ENCODE results near the gene CGREF1.

CGREF1 gene

DNA sequence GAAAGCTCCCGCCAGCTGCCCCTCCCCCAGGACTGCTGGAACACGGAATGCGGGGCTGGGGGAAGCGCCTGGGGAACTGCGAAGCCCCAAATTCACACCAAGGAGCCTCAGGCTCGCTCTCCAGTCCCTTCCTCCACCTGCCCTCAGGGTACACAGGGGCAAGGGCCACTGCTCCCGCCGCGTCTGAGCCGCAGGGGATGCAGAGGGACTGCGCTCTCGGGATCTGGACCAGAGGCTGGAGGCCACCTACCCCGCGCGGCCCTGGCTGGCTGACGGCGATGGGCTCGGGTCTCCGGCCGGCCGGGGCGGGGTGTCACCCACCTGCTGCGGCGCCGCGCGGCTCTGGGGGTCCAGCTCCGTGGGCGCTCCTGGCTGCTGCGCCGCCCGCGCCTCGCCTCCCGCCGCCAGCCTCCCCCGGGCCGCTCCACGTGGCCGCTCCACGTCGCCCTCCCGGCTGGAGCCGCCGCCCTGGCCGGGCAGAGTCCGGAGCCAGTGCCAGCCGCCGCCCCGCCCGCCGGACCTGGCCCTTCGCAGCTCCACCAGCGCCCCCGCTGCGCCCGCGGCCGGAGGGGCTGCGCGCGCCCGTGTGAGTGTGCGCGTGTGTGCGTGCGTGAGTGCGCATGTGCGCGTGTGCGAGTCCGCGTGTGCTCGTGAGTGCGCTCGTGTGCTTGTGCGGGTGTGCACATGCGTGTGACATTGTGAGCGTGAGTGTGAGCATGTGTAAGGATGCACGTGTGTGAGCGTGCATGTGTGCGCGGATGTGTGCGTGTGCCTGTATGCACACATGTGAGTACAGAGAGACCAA, at the start of gene CGREF1:
TSS of gene CGREF1 (minus strand) at position 604 of the 805 bp plus-strand sequence. CDS start 14,762 bp downstream, outside the sequence.
- FAIRE-seq (no peak), DNase-seq (ENCODE audit: extremely low spot score, insufficient read length, low read depth) (no peak)

DNA sequence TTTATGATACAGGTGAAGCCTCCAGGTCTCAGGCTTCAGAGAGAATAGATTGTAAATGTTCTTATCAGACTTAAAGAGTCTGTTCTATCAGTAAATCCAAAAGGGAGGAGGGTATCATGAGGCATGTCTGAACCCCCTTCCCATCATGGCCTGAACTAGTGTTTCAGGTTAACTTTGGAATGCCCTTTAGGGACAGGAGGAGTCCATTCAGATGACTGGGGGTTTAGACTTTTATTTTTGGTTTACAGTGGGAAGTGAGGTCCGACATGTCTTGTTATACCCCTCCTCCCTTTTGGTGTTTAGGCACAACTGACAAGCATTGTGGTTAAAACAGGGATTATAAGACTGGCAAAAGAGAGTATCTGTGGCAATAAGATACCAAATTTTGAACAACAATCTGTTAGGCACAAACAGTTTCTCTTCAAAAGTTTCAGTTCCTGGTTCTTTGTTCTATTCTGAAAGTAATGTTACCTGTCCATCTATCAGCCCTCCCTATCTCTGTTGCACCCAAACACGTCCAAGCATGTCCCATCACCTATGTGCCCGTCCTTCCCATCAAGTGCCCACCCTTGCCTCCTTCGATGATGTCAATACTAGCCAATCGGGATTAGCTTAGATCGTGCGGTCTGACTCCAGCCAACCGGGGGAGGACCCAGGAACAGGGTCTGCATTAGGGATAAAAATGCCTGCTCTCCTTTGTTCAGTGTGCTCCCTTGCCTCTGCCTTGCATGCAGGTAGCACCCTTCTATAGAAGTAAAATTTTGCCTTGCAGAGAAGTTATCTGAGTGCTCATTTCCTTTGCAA, 46.2 kb upstream of the CGREF1 start:
- FAIRE-seq (peak; percentile 77), DNase-seq (ENCODE audit: extremely low spot score, insufficient read length, low read depth) (no peak)

DNA sequence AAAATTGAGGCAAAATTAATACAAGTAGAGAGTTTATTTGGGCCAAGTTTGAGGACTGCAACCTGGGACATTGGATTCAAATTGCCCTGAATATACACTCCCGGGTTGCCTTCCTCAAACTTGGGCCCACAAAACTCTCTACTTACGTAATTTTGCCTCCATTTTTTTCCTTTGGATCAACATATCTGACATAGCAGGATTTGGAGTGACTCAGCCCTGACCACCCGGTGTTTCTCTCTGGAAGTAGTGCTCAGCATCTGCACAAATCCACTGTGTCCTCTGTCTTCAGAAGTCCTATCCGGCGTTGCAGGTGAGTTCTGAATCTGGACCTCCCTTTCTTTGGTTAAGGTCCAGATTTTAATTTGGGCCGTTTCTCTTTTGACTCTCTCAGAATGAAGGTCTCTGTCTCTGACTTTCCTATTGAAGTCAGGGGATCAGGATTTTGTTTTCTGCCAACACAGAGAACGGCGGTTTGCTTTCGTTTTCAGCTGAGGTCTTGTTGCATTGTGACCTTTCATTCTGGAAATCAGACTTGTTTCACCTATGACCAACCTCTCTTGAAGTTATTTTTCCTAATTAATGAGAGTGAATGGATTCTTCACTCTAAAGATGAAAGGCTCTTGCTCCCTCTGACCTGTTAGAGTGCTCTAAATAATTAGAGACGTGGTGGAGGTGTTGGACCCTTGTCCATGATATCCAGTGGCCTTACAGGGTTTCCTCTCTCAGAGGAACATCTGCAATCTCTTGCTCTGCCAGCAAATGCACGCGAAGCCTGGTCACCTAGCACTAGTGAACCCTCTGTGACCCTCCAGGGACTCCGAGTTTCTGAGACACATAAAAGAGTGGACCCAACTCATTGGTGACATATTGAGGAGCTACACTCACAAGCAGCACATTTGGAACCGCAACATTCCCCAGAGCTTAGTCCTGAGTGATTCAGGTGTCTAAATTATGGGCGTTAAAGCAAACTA, 43.5 kb upstream of the CGREF1 start:
- no peak for DNase-seq (ENCODE audit: extremely low spot score, insufficient read length, low read depth)
- FAIRE-seq: peak; percentile 69

- DNase-seq (ENCODE audit: extremely low spot score, insufficient read length, low read depth) (no peak), FAIRE-seq (no peak)
Observed at GRCh38 chr2:27160191-27160590, 41.3 kb upstream of the CGREF1 start.

- DNase-seq (ENCODE audit: extremely low spot score, insufficient read length, low read depth) (no peak), FAIRE-seq (no peak)
Observed at GRCh38 chr2:27159271-27159670, 40.3 kb upstream of the CGREF1 start.

- FAIRE-seq: no peak
Observed at GRCh38 chr2:27158468-27158867, 39.5 kb upstream of the CGREF1 start.

DNA sequence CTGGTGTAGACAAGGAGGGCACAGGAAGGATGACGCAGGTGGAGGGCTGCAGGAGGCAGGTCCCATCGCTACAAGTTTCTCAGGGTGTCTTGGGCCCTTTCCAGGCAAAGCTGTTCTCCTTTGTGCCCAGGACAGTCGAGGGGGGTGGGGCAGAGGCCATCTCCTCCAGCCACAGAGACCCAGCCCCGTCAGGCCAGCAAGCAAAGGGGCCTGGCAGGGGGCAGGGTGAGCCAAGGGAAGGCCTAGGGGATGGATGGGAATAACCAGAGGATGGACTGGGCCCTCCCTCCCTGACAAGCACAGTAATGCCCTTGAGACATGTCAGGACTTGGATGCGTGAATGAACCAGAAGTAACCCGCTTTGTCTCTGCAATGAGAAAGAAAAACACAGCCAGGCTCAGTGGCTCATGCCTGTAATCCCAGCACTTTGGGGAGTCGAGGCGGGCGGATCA, 36.2 kb upstream of the CGREF1 start:
- DNase-seq (ENCODE audit: extremely low spot score, insufficient read length, low read depth) (no peak), FAIRE-seq (no peak)

More at GRCh38 chr2:27158468-27158867, 39.5 kb upstream of the CGREF1 start:
- no peak for DNase-seq (ENCODE audit: extremely low spot score, insufficient read length, low read depth)

DNA sequence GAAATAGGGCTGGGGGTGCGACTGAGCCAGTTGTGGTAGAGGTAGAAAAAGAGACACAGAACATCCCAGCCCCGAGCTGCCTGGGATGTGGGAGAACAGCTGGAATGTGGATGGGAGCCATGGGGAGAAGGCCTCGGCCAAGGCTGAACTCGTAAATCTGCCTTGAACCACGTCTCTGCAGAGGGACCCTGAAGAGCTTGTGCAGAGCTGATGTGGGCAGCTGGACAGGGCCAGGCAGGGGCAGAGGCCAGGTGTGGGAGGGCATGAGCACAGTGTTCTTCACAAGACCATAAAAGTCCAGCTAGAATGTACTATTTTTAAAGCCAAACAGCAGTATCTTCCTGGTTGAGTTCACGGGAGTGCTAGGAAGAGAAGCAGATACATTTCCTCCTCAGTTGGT, 35.6 kb upstream of the CGREF1 start:
- no peak for FAIRE-seq
- no peak for DNase-seq (ENCODE audit: extremely low spot score, insufficient read length, low read depth)

DNA sequence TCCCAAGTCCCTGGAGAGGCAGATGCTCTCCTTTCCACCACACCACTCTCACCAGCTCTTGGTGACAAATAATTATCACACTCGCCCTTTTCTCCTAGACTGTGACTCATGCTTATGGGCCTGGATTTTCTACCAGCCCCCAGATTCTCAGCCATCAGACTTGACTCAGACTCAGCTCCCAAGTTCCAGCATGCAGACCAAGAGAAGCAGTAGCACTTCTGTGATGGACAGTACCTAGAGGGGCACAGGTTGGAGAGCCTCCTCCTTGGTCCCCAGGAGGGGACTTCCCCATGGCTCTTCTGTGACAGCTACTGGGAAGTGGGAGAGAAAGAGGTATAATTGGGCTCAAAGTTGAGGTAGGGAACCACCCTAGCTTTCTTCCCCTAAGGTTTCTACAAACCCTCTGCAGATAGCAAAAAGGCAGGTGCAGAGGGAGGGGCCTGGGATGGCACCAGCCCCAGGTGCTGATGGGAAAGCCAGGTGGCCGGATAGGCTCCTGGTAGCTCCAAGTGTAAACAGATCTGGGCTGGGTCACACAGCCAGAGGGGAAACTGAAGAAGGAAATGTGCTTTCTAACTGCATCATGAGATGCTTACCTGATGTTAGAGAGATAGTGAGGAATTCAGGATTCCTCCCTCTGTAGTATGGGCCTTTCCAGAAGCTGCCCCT, 34.0 kb upstream of the CGREF1 start:
- FAIRE-seq: no peak
- no peak for DNase-seq (ENCODE audit: extremely low spot score, insufficient read length, low read depth)

DNA sequence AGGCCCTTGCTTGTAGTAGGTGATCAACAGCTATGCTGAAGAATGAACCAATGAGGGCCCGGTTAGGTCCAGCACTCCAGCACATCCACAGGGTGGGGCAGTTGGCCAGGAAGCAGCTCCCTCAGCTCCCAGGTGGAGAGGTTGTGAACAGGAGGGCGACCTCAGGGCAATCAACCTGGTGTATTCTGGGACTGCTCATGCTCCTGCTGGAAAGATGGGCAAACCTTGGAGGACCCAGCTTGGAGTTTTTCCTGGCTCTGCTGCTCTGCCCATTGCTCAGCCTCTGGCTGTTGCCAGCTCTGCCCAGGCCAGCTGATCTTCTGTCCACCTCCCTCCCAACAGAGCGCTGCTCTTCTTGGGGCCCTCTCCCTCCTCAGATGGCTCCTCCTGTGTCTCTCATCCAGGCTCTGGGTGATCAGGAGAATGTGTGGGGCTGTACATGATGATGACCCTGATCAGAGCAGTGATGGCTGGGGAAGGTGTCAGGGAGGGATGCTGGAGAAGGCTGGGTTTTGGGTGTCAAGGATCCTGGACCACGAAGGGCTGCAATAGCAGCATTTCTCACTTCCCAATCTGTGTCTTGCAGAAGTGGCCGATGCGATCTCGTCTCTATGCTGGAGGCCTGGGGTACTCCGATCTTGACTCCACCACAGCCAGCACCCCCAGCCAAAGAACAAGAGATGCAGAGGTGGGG, 33.3 kb upstream of the CGREF1 start:
- no peak for DNase-seq (ENCODE audit: extremely low spot score, insufficient read length, low read depth)
- no peak for FAIRE-seq

GRCh38 chr2:27150639-27151230, 31.8 kb upstream of the CGREF1 start:
- FAIRE-seq (no peak), DNase-seq (ENCODE audit: extremely low spot score, insufficient read length, low read depth) (no peak)

DNA sequence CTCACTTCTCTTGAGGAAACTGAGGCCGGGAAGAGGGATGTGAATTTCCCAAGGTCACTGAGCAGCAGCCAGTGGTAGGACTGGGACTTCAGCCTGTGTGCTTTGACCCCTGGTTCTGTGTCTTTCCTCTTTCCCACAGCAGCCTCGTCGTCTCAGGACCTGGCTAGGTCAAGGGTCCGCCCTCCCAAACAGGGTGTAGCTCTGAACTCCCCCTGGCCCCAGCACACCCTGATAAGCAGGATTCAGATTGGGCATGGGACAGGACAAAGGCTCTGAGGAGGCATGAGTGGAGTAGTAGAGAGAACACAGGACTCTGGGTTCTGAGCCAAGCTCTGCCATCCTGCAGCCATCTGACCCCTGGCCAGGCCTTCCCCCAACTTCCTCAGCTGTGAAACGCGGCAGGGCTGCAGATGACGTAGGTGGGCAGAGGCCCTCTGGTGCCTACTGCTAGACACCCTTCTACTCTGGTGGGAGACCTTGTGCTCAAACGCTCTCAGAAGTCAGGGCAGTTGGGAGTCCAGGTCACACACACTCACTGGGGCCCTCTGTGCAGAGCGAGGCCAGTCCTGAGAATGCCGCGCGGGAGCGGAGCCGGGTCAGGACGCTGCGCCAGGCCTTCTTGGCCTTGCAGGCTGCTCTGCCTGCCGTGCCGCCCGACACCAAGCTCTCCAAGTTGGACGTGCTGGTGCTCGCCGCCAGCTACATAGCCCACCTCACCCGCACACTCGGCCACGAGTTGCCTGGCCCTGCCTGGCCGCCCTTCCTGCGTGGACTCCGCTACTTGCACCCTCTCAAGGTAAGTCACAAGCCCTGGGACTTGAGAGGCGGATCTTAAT, 30.9 kb upstream of the CGREF1 start:
- DNase-seq (ENCODE audit: extremely low spot score, insufficient read length, low read depth): no peak
- no peak for FAIRE-seq

- no peak for DNase-seq (ENCODE audit: extremely low spot score, insufficient read length, low read depth)
- FAIRE-seq: no peak
Observed at GRCh38 chr2:27148801-27149439, 30.0 kb upstream of the CGREF1 start, which contains the start of gene TCF23. TCF23 (plus strand) TSS chr2:27149004; CDS start chr2:27149134, 130 bp downstream.

DNA sequence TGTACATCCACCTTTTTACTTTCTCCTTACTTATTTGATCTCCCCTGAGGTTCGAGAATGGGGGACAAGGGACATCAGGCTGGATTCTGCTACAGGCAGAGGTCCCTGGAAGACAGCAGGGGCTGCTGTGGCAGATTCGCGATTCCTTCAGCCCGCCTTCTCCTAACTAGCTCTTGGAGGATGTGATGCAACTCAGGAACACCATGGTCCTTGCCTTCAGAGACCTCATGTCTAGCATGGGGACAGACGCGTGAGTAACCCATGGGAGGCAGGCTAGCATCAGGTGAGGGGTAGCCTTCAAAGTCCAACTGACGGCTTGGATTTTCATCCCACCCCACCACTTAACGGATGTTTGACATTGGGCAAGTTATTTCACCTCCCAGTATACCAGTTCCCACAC, 29.0 kb upstream of the CGREF1 start:
- DNase-seq (ENCODE audit: extremely low spot score, insufficient read length, low read depth) (no peak), FAIRE-seq (no peak)

- no peak for DNase-seq (ENCODE audit: extremely low spot score, insufficient read length, low read depth)
- FAIRE-seq: no peak
Observed at GRCh38 chr2:27145682-27146081, 26.8 kb upstream of the CGREF1 start.

DNA sequence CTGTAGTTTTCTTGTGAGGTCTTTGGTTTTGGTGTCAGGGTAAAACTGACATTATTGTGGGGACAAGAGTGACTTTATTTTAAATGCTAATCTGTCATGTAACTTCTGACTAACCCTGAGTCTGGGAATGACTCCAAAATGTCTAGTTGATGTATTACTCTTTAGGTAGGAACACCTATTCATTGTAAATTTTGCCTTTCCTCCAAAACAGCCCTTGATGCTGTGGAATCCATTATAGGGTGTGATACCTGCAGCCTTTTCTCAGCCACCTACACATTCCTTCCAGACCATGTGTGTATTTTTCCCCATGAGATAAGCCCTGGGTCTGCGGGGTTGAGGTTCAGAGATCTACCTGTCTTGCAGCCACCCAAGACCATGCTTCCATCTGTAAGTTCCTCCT, 24.4 kb upstream of the CGREF1 start:
- no peak for FAIRE-seq
- DNase-seq (ENCODE audit: extremely low spot score, insufficient read length, low read depth): no peak

- no peak for FAIRE-seq
Observed at GRCh38 chr2:27139310-27139709, 20.4 kb upstream of the CGREF1 start, which contains the start of gene PRR30. PRR30 (minus strand) TSS chr2:27139410; CDS start chr2:27138329, 1,081 bp downstream.

More at GRCh38 chr2:27139310-27139709, 20.4 kb upstream of the CGREF1 start, which contains the start of gene PRR30:
- no peak for DNase-seq (ENCODE audit: extremely low spot score, insufficient read length, low read depth)

All from GM18507 (cell line).